ENCODE measurements around the gene RGS16. TPM values are rescaled to one million over a fixed set of nuclear protein-coding genes. Genes with fewer than 3 reads are reported as not detected.

The RGS16 gene
- total and polyA plus RNA-seq, 4 donors, result 0.54 to 2.7 (median 0.83) TPM

GRCh38 chr1:182631954-182632353, 27.8 kb upstream of the RGS16 start (continued):
- no peak for TF ChIP-seq CTCF (IDR thresholded peaks at IDR 0.05; ENCODE audit: low read depth, low read length, missing input control)
- TF ChIP-seq SP1 (IDR thresholded peaks at IDR 0.05), result no peak
- TF ChIP-seq TAF1 (conservative IDR thresholded peaks at IDR 0.05), result no peak
- TF ChIP-seq YY1 (IDR thresholded peaks at IDR 0.05), result no peak
- TF ChIP-seq HNF4G (IDR thresholded peaks at IDR 0.05), result no peak
- no peak for TF ChIP-seq RAD21 (IDR thresholded peaks at IDR 0.05)

GRCh38 chr1:182631053-182631677, 27.0 kb upstream of the RGS16 start:
- Histone ChIP-seq H3K27me3 (ENCODE audit: control insufficient read depth in 4 of 4, insufficient read depth in 4 of 4, low read length in 3 of 4) (peaks cover 0 to 2% (median 0%) of the 10 kb centered on the region in 4 donors), H3K4me3 (ENCODE audit: low read depth in 1 of 3, low read length in 3 of 3) (no peak overlapping the region), H3K36me3 (ENCODE audit: control insufficient read depth in 4 of 4, insufficient read depth in 3 of 4, low read depth in 1 of 4, low read length in 3 of 4) (no peaks in the 10 kb centered on the region), H3K9me3 (ENCODE audit: control insufficient read depth in 4 of 4, low read length in 3 of 4) (no peaks in the 10 kb centered on the region), H3K9ac (ENCODE audit: low read depth in 1 of 2, low read length in 2 of 2) (no peak overlapping the region), H3K4me1 (ENCODE audit: control insufficient read depth in 4 of 4, insufficient read depth in 4 of 4, low read length in 3 of 4) (peaks cover 0 to 13% (median 5%) of the 10 kb centered on the region in 4 donors), H3K27ac (ENCODE audit: low read depth in 1 of 2, low read length in 2 of 2) (no peak overlapping the region)
- no peak for TF ChIP-seq HNF4A (conservative IDR thresholded peaks at IDR 0.05)
- peak; percentile 28 for DNase-seq (ENCODE audit: low spot score)

- Histone ChIP-seq H3K27me3 (ENCODE audit: control insufficient read depth in 4 of 4, insufficient read depth in 4 of 4, low read length in 3 of 4) (peaks cover 0 to 2% (median 0%) of the 10 kb centered on the region in 4 donors), H3K4me1 (ENCODE audit: control insufficient read depth in 4 of 4, insufficient read depth in 4 of 4, low read length in 3 of 4) (peaks cover 0 to 8% (median 4%) of the 10 kb centered on the region in 4 donors), H3K36me3 (ENCODE audit: control insufficient read depth in 4 of 4, insufficient read depth in 3 of 4, low read depth in 1 of 4, low read length in 3 of 4) (no peaks in the 10 kb centered on the region), H3K4me3 (ENCODE audit: low read depth in 1 of 3, low read length in 3 of 3) (no peak overlapping the region), H3K9ac (ENCODE audit: low read depth in 1 of 2, low read length in 2 of 2) (no peak overlapping the region), H3K9me3 (ENCODE audit: control insufficient read depth in 4 of 4, low read length in 3 of 4) (no peaks in the 10 kb centered on the region), H3K27ac (ENCODE audit: low read depth in 1 of 2, low read length in 2 of 2) (no peak overlapping the region)
- DNase-seq (ENCODE audit: low spot score), result no peak
- WGBS, result 63% methylated on average over 1 of the region's 1 CpG
- no peak for TF ChIP-seq SP1 (IDR thresholded peaks at IDR 0.05)
- TF ChIP-seq TAF1 (conservative IDR thresholded peaks at IDR 0.05), result no peak
- TF ChIP-seq JUND (IDR thresholded peaks at IDR 0.05), result no peak
- no peak for TF ChIP-seq FOXA1 (IDR thresholded peaks at IDR 0.05)
- TF ChIP-seq, protein P1, sequence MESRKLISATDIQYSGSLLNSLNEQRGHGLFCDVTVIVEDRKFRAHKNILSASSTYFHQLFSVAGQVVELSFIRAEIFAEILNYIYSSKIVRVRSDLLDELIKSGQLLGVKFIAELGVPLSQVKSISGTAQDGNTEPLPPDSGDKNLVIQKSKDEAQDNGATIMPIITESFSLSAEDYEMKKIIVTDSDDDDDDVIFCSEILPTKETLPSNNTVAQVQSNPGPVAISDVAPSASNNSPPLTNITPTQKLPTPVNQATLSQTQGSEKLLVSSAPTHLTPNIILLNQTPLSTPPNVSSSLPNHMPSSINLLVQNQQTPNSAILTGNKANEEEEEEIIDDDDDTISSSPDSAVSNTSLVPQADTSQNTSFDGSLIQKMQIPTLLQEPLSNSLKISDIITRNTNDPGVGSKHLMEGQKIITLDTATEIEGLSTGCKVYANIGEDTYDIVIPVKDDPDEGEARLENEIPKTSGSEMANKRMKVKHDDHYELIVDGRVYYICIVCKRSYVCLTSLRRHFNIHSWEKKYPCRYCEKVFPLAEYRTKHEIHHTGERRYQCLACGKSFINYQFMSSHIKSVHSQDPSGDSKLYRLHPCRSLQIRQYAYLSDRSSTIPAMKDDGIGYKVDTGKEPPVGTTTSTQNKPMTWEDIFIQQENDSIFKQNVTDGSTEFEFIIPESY (IDR thresholded peaks at IDR 0.05), result no peak
- TF ChIP-seq HNF4G (IDR thresholded peaks at IDR 0.05), result no peak
- TF ChIP-seq YY1 (IDR thresholded peaks at IDR 0.05), result no peak
- no peak for TF ChIP-seq CTCF (IDR thresholded peaks at IDR 0.05; ENCODE audit: low read depth, low read length, missing input control)
- no peak for TF ChIP-seq RXRA (IDR thresholded peaks at IDR 0.05)
- TF ChIP-seq MAX (IDR thresholded peaks at IDR 0.05), result no peak
- TF ChIP-seq HNF4A (conservative IDR thresholded peaks at IDR 0.05), result no peak
- no peak for TF ChIP-seq RAD21 (IDR thresholded peaks at IDR 0.05)
- TF ChIP-seq EGR1 (IDR thresholded peaks at IDR 0.05; ENCODE audit: low read depth in 2 of 2), result no peak
- TF ChIP-seq NR2F2 (IDR thresholded peaks at IDR 0.05), result no peak
- no peak for TF ChIP-seq ATF3 (IDR thresholded peaks at IDR 0.05)
- TF ChIP-seq FOXA2 (IDR thresholded peaks at IDR 0.05), result no peak
- TF ChIP-seq GABPA (IDR thresholded peaks at IDR 0.05 in 1 of 2, conservative IDR thresholded peaks at IDR 0.05 in 1 of 2), result no peak
- no peak for TF ChIP-seq REST (IDR thresholded peaks at IDR 0.05)
Observed at GRCh38 chr1:182630586-182630985, 26.4 kb upstream of the RGS16 start.
